SK-N-SH treated with all-trans-retinoic acid at 6 μM for 48 hours (cell line): ENCODE data around the gene PHF5A.

Experiments used
- BACH2 ChIP-seq: fragments of 250-450 bp; sonication (Bioruptor Pico); IDR thresholded peaks from 2 replicates; pipeline ENCODE4 v1.9.0; 2021; ENCODE audit warnings: mild to moderate bottlenecking, borderline replicate concordance
- CSDC2 ChIP-seq: fragments of 250-450 bp; sonication (Bioruptor Pico); IDR thresholded peaks from 2 replicates; pipeline ENCODE4 v1.5.0; 2020; ENCODE audit warnings: mild to moderate bottlenecking, moderate library complexity
- GLIS3 ChIP-seq: fragments of 250-450 bp; sonication (Bioruptor Pico); IDR thresholded peaks from 2 replicates; pipeline ENCODE4 v1.5.0; 2020; ENCODE audit warnings: mild to moderate bottlenecking, moderate library complexity
- ISL1 ChIP-seq: fragments of 250-450 bp; sonication (Bioruptor Pico); IDR thresholded peaks from 2 replicates; pipeline ENCODE4 v2.1.2; 2022; ENCODE audit warnings: mild to moderate bottlenecking, moderate library complexity
- PATZ1 ChIP-seq: fragments of 250-450 bp; sonication (Bioruptor Pico); IDR thresholded peaks from 2 replicates; pipeline ENCODE4 v1.8.0; 2020; ENCODE audit warnings: mild to moderate bottlenecking, moderate library complexity, borderline replicate concordance
- TSHZ2 ChIP-seq: fragments of 250-450 bp; sonication (Bioruptor Pico); IDR thresholded peaks from 2 replicates; pipeline ENCODE4 v1.5.0; 2020; ENCODE audit warnings: mild to moderate bottlenecking, moderate library complexity
- ZFP30 ChIP-seq: fragments of 450-650 bp; formaldehyde crosslinking; IDR thresholded peaks from 2 replicates; pipeline ENCODE4 v1.5.0; 2022; ENCODE audit warnings: mild to moderate bottlenecking, moderate library complexity

GRCh38 chr22:41415554-41415953, 52.9 kb downstream of the PHF5A start:
- TF ChIP-seq ISL1 (no peak), BACH2 (no peak), CSDC2 (CRISPR knock-in tag) (no peak), GLIS3 (CRISPR knock-in tag) (no peak), ZFP30 (CRISPR knock-in tag) (no peak), PATZ1 (CRISPR knock-in tag) (no peak), TSHZ2 (CRISPR knock-in tag) (no peak)
